Measurements from ENCODE around the gene SENP2. TPM values are rescaled to one million over a fixed set of nuclear protein-coding genes. Genes with fewer than 3 reads are reported as not detected.

The SENP2 gene
- total and polyA plus RNA-seq, 10 of the 15 experiments (the other 5 are each of a cell fraction or from before 2014, with no cell fraction given): 9.0 to 42.7 (median 25.1) TPM

GRCh38 chr3:185661772-185662171, 75.7 kb downstream of the SENP2 start:
- Histone ChIP-seq H3K36me3 (ENCODE audit: control insufficient read depth in 2 of 2, insufficient read depth in 2 of 2, low read length in 1 of 2) (no peaks in the 10 kb centered on the region), H2AFZ (ENCODE audit: control insufficient read depth, low read depth, low read length) (no peak overlapping the region), H3K9me3 (replicated peaks; ENCODE audit: control insufficient read depth, insufficient read depth, low read length) (no peaks in the 10 kb centered on the region), H4K20me1 (ENCODE audit: control insufficient read depth, insufficient read depth) (no peaks in the 10 kb centered on the region), H3K9ac (ENCODE audit: control insufficient read depth, insufficient read depth, low read length) (no peak overlapping the region), H3K27ac (ENCODE audit: control insufficient read depth, insufficient read depth) (no peak overlapping the region), H3K4me1 (ENCODE audit: control insufficient read depth, insufficient read depth, low read length) (no peaks in the 10 kb centered on the region), H3K4me2 (ENCODE audit: control insufficient read depth, insufficient read depth) (no peak overlapping the region), H3K79me2 (ENCODE audit: control insufficient read depth, insufficient read depth, low read length) (no peaks in the 10 kb centered on the region), H3K4me3 (no peak overlapping the region), H3K27me3 (replicated peaks in 1 of 2; ENCODE audit: control insufficient read depth in 2 of 2, insufficient read depth in 2 of 2, low read length in 1 of 2) (peaks cover 2 to 6% of the 10 kb centered on the region in 2 experiments; a peak in 3 of 4 replicates)
- DNase-seq (ENCODE audit: low read depth, low spot score) (no peak), FAIRE-seq (no peak), ATAC-seq (no peak)
- no TSS peak for BruUV-seq (replicated peaks)
- no peak for TF ChIP-seq TCF7 (IDR thresholded peaks at IDR 0.05; ENCODE audit: borderline replicate concordance)
- SMC1A ChIA-PET (ENCODE audit: uncharacterized antibody, unreplicated experiment): interaction anchor here (0.6 to 3.2 kb wide), 9 partner anchors 11 to 436 kb away, joined by 3 to 37 read pairs (median 4); no protein-coding TSS in a partner anchor
- RAD21 ChIA-PET (ENCODE audit: unreplicated experiment): interaction anchor here (0.6 to 3.4 kb wide), 5 partner anchors 104 to 408 kb away, joined by 3 to 34 read pairs (median 3); no protein-coding TSS in a partner anchor
- in situ Hi-C loops (cut with MboI): no loop called here
- intact Hi-C loops (cut with micrococcal nuclease; ENCODE audit: unreplicated experiment): no loop called here
- CTCF ChIA-PET: interaction anchor here (1.0 to 7.1 kb wide), 4 partner anchors 14 to 116 kb away, joined by 3 to 198 read pairs (median 20); no protein-coding TSS in a partner anchor
- 30% methylated on average over 4 of the region's 4 CpGs for WGBS (ENCODE audit: insufficient coverage, insufficient replicate concordance, low lambda C conversion rate, missing lambda C conversion rate)
- POLR2A ChIA-PET: no interaction called here

DNA sequence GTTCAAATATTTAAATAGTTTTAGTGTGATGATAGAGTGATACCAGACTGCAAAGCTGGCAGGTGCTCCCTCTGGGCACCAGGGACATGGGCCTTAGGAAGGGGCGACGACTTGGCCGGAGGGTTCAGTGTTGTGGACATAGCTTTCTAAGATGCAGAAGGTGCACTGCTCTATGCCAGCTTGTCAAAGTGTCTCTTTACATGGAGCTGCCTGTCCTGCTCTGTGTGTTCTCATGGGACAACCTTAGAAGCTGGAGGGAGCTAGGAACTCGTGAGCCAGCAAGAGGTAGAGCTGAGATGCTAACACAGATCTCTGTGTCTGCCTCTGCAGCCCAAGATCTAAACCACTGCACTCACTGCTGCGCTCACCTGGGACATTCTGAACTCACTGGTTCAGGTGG, 77.8 kb downstream of the SENP2 start:
- no peaks in the 10 kb centered on the region for H4K20me1 ChIP-seq (ENCODE audit: control insufficient read depth, insufficient read depth)
- in situ Hi-C loops (cut with MboI) (no loop called here), intact Hi-C loops (cut with micrococcal nuclease; ENCODE audit: unreplicated experiment) (no loop called here)
- TF ChIP-seq DPF2 (IDR thresholded peaks at IDR 0.05) (no peak), HDAC2 (IDR thresholded peaks at IDR 0.05) (no peak)
- no peak overlapping the region for H3K27ac ChIP-seq (ENCODE audit: control insufficient read depth, insufficient read depth)
- no peak overlapping the region for H3K9ac ChIP-seq (ENCODE audit: control insufficient read depth, insufficient read depth, low read length)
- POLR2A ChIA-PET: no interaction called here
- RAD21 ChIA-PET (ENCODE audit: unreplicated experiment): interaction anchor here (0.7 to 1.5 kb wide), 2 partner anchors 70 to 106 kb away, joined by 3 read pairs; no protein-coding TSS in a partner anchor
- no peaks in the 10 kb centered on the region for H3K4me1 ChIP-seq (ENCODE audit: control insufficient read depth, insufficient read depth, low read length)
- 33% methylated on average over 5 of the region's 5 CpGs for WGBS (ENCODE audit: insufficient coverage, insufficient replicate concordance, low lambda C conversion rate, missing lambda C conversion rate)
- no peaks in the 10 kb centered on the region for H3K79me2 ChIP-seq (ENCODE audit: control insufficient read depth, insufficient read depth, low read length)
- H3K4me2 ChIP-seq (ENCODE audit: control insufficient read depth, insufficient read depth): no peak overlapping the region
- no peaks in the 10 kb centered on the region for H3K36me3 ChIP-seq (ENCODE audit: control insufficient read depth in 2 of 2, insufficient read depth in 2 of 2, low read length in 1 of 2)
- SMC1A ChIA-PET (ENCODE audit: uncharacterized antibody, unreplicated experiment): interaction anchor here (1.3 kb wide), 1 partner anchor 105 kb away, joined by 3 read pairs; no protein-coding TSS in a partner anchor
- no peak for FAIRE-seq
- no peak for ATAC-seq
- no TSS peak for BruUV-seq (replicated peaks)
- no peak for DNase-seq (ENCODE audit: low read depth, low spot score)
- H2AFZ ChIP-seq (ENCODE audit: control insufficient read depth, low read depth, low read length): no peak overlapping the region
- H3K9me3 ChIP-seq (replicated peaks; ENCODE audit: control insufficient read depth, insufficient read depth, low read length): no peaks in the 10 kb centered on the region
- H3K4me3 ChIP-seq: no peak overlapping the region
- peaks cover 0 to 8% of the 10 kb centered on the region in 2 experiments for H3K27me3 ChIP-seq (replicated peaks in 1 of 2; ENCODE audit: control insufficient read depth in 2 of 2, insufficient read depth in 2 of 2, low read length in 1 of 2)
- CTCF ChIA-PET: interaction anchor here (1.0 to 1.2 kb wide), 2 partner anchors 104 to 281 kb away, joined by 3 to 5 read pairs; no protein-coding TSS in a partner anchor

Data from GM12878 (cell line).